Measurements from ENCODE around the gene FIGNL1. TPM values are rescaled to one million over a fixed set of nuclear protein-coding genes. Genes with fewer than 3 reads are reported as not detected.

The FIGNL1 gene
- total RNA-seq, 1 experiment from 2014 or later = 28.1 TPM

- POLR2A ChIA-PET = no interaction called here
- H3K27ac ChIP-seq (ENCODE audit: low read depth, low read length) = no peak overlapping the region
- H3K9me3 ChIP-seq (ENCODE audit: control insufficient read depth in 1 of 2, insufficient read depth in 1 of 2, low read depth in 1 of 2, low read length in 2 of 2) = no peaks in the 10 kb centered on the region
- no peak overlapping the region for H3K9ac ChIP-seq (ENCODE audit: low read length)
- intact Hi-C loops (cut with micrococcal nuclease) = no loop called here
- H3K79me2 ChIP-seq (ENCODE audit: insufficient read depth, low read length) = no peaks in the 10 kb centered on the region
- H3K9me2 ChIP-seq (ENCODE audit: insufficient read depth) = no peaks in the 10 kb centered on the region
- no peak for TF ChIP-seq EGR1 (IDR thresholded peaks at IDR 0.05; ENCODE audit: low read depth)
- TF ChIP-seq, protein P1, sequence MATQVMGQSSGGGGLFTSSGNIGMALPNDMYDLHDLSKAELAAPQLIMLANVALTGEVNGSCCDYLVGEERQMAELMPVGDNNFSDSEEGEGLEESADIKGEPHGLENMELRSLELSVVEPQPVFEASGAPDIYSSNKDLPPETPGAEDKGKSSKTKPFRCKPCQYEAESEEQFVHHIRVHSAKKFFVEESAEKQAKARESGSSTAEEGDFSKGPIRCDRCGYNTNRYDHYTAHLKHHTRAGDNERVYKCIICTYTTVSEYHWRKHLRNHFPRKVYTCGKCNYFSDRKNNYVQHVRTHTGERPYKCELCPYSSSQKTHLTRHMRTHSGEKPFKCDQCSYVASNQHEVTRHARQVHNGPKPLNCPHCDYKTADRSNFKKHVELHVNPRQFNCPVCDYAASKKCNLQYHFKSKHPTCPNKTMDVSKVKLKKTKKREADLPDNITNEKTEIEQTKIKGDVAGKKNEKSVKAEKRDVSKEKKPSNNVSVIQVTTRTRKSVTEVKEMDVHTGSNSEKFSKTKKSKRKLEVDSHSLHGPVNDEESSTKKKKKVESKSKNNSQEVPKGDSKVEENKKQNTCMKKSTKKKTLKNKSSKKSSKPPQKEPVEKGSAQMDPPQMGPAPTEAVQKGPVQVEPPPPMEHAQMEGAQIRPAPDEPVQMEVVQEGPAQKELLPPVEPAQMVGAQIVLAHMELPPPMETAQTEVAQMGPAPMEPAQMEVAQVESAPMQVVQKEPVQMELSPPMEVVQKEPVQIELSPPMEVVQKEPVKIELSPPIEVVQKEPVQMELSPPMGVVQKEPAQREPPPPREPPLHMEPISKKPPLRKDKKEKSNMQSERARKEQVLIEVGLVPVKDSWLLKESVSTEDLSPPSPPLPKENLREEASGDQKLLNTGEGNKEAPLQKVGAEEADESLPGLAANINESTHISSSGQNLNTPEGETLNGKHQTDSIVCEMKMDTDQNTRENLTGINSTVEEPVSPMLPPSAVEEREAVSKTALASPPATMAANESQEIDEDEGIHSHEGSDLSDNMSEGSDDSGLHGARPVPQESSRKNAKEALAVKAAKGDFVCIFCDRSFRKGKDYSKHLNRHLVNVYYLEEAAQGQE (IDR thresholded peaks at IDR 0.05; ENCODE audit: low read depth) = no peak
- TF ChIP-seq ELF1 (IDR thresholded peaks at IDR 0.05; ENCODE audit: borderline replicate concordance, low read depth) = no peak
- no peak for TF ChIP-seq POLR2A (IDR thresholded peaks at IDR 0.05; ENCODE audit: borderline replicate concordance, extremely low read depth, insufficient read depth, insufficient read length)
- no peak for TF ChIP-seq JUND (IDR thresholded peaks at IDR 0.05)
- TF ChIP-seq EZH2 (IDR thresholded peaks at IDR 0.05) = no peak
- TF ChIP-seq ZNF274 (IDR thresholded peaks at IDR 0.05; ENCODE audit: low read depth, low read length) = no peak
- no peak for TF ChIP-seq FOSL1 (IDR thresholded peaks at IDR 0.05; ENCODE audit: low read depth)
- TF ChIP-seq SIN3A (IDR thresholded peaks at IDR 0.05; ENCODE audit: low read depth) = no peak
- TF ChIP-seq ZFX (IDR thresholded peaks at IDR 0.05) = no peak
- TF ChIP-seq SP1 (IDR thresholded peaks at IDR 0.05; ENCODE audit: low read depth) = no peak
- no peak for TF ChIP-seq SRF (IDR thresholded peaks at IDR 0.05; ENCODE audit: low read depth)
- TF ChIP-seq ZBTB33 (IDR thresholded peaks at IDR 0.05; ENCODE audit: extremely low read depth, insufficient replicate concordance, low read length) = no peak
- no peak for TF ChIP-seq CEBPB (IDR thresholded peaks at IDR 0.05; ENCODE audit: low read depth)
- no peaks in the 10 kb centered on the region for H3K36me3 ChIP-seq (ENCODE audit: control insufficient read depth in 1 of 2, insufficient read depth in 2 of 2, low read length in 2 of 2)
- H4K20me1 ChIP-seq (ENCODE audit: insufficient read depth) = no peaks in the 10 kb centered on the region
- CTCF ChIA-PET = no interaction called here
- RAD21 ChIA-PET (ENCODE audit: low non-redundant PET in 1 of 2, low total read pairs in 2 of 2, uncharacterized antibody in 2 of 2, unreplicated experiment in 2 of 2) = no interaction called here
- H2AFZ ChIP-seq (ENCODE audit: low read depth, low read length, poor library complexity, severe bottlenecking) = no peak overlapping the region
- DNase-seq (ENCODE audit: low read depth, low spot score) = no peak
- no peak for ATAC-seq
- no peaks in the 10 kb centered on the region for H3K27me3 ChIP-seq (ENCODE audit: insufficient read depth, low read length)
- no peak overlapping the region for H3K4me3 ChIP-seq (replicated peaks in 1 of 2; ENCODE audit: low read depth in 1 of 2, low read length in 2 of 2)
- BruUV-seq (replicated peaks) = no TSS peak
- H3K4me1 ChIP-seq (ENCODE audit: control insufficient read depth in 1 of 2, insufficient read depth in 2 of 2, low read length in 2 of 2) = no peaks in the 10 kb centered on the region
- no peak overlapping the region for H3K4me2 ChIP-seq (ENCODE audit: low read length)
Observed at GRCh38 chr7:50431316-50431715, 18.8 kb downstream of the FIGNL1 start.

Measured in HCT116 (cell line).